A673 (cell line): ENCODE measurements around the gene GANC. TPM values are rescaled to one million over a fixed set of nuclear protein-coding genes. Genes with fewer than 3 reads are reported as not detected.

Experiments
- BruUV-seq: library from RNA; stranded (reverse); fragments of 400-500 nt; replicated peaks from 2 replicates; lab custom pipeline; 2021; lab: Mats Ljungman, UMichigan
- CTCF ChIA-PET: fragments of 300-600 bp; sonication (Branson Sonifier 250); formaldehyde crosslinking; loops from one replicate; lab custom pipeline; 2022; ENCODE audit warnings: antibody characterized with exemption; lab: Charles Lee
- POLR2A ChIA-PET: fragments of 300-600 bp; sonication (Branson Sonifier 250); formaldehyde crosslinking; loops from one replicate; lab custom pipeline; 2022; ENCODE audit warnings: antibody characterized with exemption; ENCODE audit not compliant: low non-redundant PET; lab: Charles Lee
- DNase-seq: peaks from one replicate; pipeline ENCODE4 v3.0.0-alpha.2; 2015; ENCODE audit warnings: low spot score
- H3K27ac ChIP-seq: fragments of 200-600 bp; sonication (generic); 2 replicates; pipeline ENCODE4 v1.5.1; 2016; ENCODE audit warnings: mixed run types, low read depth, mild to moderate bottlenecking, mixed read lengths, antibody characterized with exemption, low read length; ENCODE audit not compliant: poor library complexity, severe bottlenecking
- H3K27me3 ChIP-seq: fragments of 200-600 bp; sonication (generic); replicated peaks from 2 replicates; pipeline ENCODE4 v1.6.1; 2017; ENCODE audit warnings: mixed run types, low read depth, mild to moderate bottlenecking, mixed read lengths, antibody characterized with exemption, low read length; ENCODE audit not compliant: insufficient read depth, poor library complexity
- H3K36me3 ChIP-seq: fragments of 200-600 bp; sonication (generic); 2 replicates; pipeline ENCODE4 v1.6.1; 2016; ENCODE audit warnings: mixed run types, mild to moderate bottlenecking, mixed read lengths, antibody characterized with exemption, low read length; ENCODE audit not compliant: insufficient read depth, poor library complexity, severe bottlenecking
- H3K4me1 ChIP-seq: fragments of 200-600 bp; sonication (generic); 2 replicates; pipeline ENCODE4 v1.6.1; 2017; ENCODE audit warnings: mixed run types, mild to moderate bottlenecking, mixed read lengths, antibody characterized with exemption, low read length; ENCODE audit not compliant: insufficient read depth, poor library complexity, severe bottlenecking
- H3K4me3 ChIP-seq: fragments of 200-600 bp; sonication (generic); 2 replicates; pipeline ENCODE4 v1.5.1; 2016; ENCODE audit warnings: low read depth, mixed run types, mild to moderate bottlenecking, mixed read lengths, low read length; ENCODE audit not compliant: poor library complexity, severe bottlenecking
- H3K9me3 ChIP-seq: fragments of 200-600 bp; sonication (generic); 2 replicates; pipeline ENCODE4 v1.6.1; 2016; ENCODE audit warnings: mixed run types, low read depth, mild to moderate bottlenecking, mixed read lengths, antibody characterized with exemption, low read length; ENCODE audit not compliant: poor library complexity, severe bottlenecking
- CTCF ChIP-seq: fragments of 300-800, 200-600 bp; sonication (generic); conservative IDR thresholded peaks from 2 replicates; pipeline ENCODE4 v1.5.1; 2017; ENCODE audit warnings: low read depth, mild to moderate bottlenecking, antibody characterized with exemption, low read length, moderate library complexity, mixed read lengths
- EZH2 ChIP-seq: fragments of 200-600 bp; sonication (generic); IDR thresholded peaks from 2 replicates; pipeline ENCODE4 v1.6.1; 2017; ENCODE audit warnings: borderline replicate concordance, low read depth, mild to moderate bottlenecking, mixed read lengths, antibody characterized with exemption, low read length; ENCODE audit not compliant: poor library complexity, severe bottlenecking
- intact Hi-C: fragments of 100-400 bp; cut with micrococcal nuclease; formaldehyde crosslinking; loops from one replicate; pipeline ENCODE4 v1.10.0; 2022; ENCODE audit not compliant: unreplicated experiment
- total RNA-seq: library from RNA; stranded (reverse); gene quantifications from 2 replicates; pipeline ENCODE4 v1.2.3, GENCODE V29; 2021

The GANC gene
- total RNA-seq, 1 experiment from 2014 or later = 28.2 TPM

GRCh38 chr15:42392309-42393024 lies 119.5 kb downstream of the GANC start:
- ChIA-PET CTCF (no interaction called here), POLR2A (no interaction called here)
- Histone ChIP-seq H3K4me3 (no peak overlapping the region), H3K36me3 (no peaks in the 10 kb centered on the region), H3K9me3 (no peaks in the 10 kb centered on the region), H3K27me3 (no peaks in the 10 kb centered on the region), H3K4me1 (no peaks in the 10 kb centered on the region), H3K27ac (no peak overlapping the region)
- intact Hi-C loops = no loop called here
- DNase-seq = no peak
- BruUV-seq = no TSS peak
- no peak for TF ChIP-seq EZH2
- no peak for TF ChIP-seq CTCF

- TF ChIP-seq CTCF (no peak), EZH2 (no peak)
- Histone ChIP-seq H3K27me3 (no peaks in the 10 kb centered on the region), H3K4me1 (no peaks in the 10 kb centered on the region), H3K9me3 (no peaks in the 10 kb centered on the region), H3K27ac (no peak overlapping the region), H3K4me3 (no peak overlapping the region), H3K36me3 (no peaks in the 10 kb centered on the region)
- intact Hi-C loops = no loop called here
- DNase-seq = no peak
- CTCF ChIA-PET = no interaction called here
- no TSS peak for BruUV-seq
- POLR2A ChIA-PET = interaction anchor here (0.6 kb wide), 1 partner anchor 196 kb away, joined by 3 read pairs; no protein-coding TSS in a partner anchor
Observed at GRCh38 chr15:42394106-42394505, 121.1 kb downstream of the GANC start.

- no peaks in the 10 kb centered on the region for H3K9me3 ChIP-seq
- no peak overlapping the region for H3K4me3 ChIP-seq
- TF ChIP-seq EZH2 (no peak), CTCF (no peak)
- no TSS peak for BruUV-seq
- no peaks in the 10 kb centered on the region for H3K36me3 ChIP-seq
- H3K4me1 ChIP-seq = no peaks in the 10 kb centered on the region
- ChIA-PET CTCF (no interaction called here), POLR2A (no interaction called here)
- no peak overlapping the region for H3K27ac ChIP-seq
- H3K27me3 ChIP-seq = no peaks in the 10 kb centered on the region
- intact Hi-C loops = no loop called here
- DNase-seq = no peak
Observed at GRCh38 chr15:42395838-42396237, 122.8 kb downstream of the GANC start.
